Measurements from ENCODE around the gene TSACC.
"Not testable (repeated sequence)": the region's sequence is repeated elsewhere in the genome, so short reads cannot be mapped to it uniquely, and the experiment has no call there.

The TSACC gene

DNA sequence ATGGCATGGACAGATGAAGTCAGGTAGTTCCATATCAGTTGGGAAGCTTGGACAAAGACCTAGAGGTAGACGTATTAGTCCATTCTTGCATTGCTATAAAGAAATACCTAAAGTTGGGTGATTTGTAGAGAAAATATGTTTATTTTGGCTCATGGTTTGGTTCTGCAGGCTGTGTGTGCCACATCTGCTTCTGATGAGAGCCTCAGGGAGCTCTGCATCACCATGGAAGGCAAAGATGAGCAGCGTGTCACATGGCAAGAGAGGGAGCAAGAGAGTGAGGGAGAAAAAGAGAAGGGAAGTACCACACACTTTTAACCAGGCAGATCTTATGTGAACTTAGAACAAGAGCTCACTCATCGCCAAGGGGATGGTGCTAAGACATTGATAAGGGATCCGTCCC is 9.0 kb downstream of the TSACC start:
- Histone ChIP-seq H3K9ac (ENCODE audit: low read length) (no peak overlapping the region), H3K36me3 (ENCODE audit: control insufficient read depth, insufficient read depth, low read length, severe bottlenecking) (no peaks in the 10 kb centered on the region), H3K4me3 (ENCODE audit: low read length) (no peak overlapping the region), H3K27me3 (replicated peaks; ENCODE audit: control insufficient read depth, insufficient read depth, low read length) (no peaks in the 10 kb centered on the region), H3K4me1 (ENCODE audit: control insufficient read depth, insufficient read depth, low read length) (peaks cover 12% of the 10 kb centered on the region), H3K9me3 (ENCODE audit: control insufficient read depth, low read length) (no peaks in the 10 kb centered on the region)
- peak; percentile 88 for DNase-seq (ENCODE audit: low read depth)

DNA sequence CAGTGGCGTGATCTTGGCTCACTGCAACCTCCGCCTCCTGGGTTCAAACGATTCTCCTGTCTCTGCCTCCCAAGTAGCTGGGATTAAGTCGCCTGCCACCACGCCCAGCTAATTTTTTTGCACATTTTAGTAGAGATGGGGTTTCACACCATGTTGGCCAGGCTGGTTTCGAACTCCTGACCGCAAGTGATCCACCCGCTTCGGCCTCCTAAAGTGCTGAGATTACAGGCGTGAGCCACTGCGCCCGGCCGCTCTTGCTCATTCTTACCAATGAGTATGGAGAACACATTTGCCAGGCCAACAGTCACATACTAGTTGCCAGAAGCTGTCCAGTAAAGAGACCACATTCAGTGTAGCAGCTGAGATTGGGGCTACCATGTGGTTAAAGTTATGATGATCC is 14.2 kb downstream of the TSACC start:
- DNase-seq (ENCODE audit: low read depth); H3K4me1 ChIP-seq (ENCODE audit: control insufficient read depth, insufficient read depth, low read length); H3K4me3 ChIP-seq (ENCODE audit: low read length); H3K9ac ChIP-seq (ENCODE audit: low read length); H3K9me3 ChIP-seq (ENCODE audit: control insufficient read depth, low read length); H3K36me3 ChIP-seq (ENCODE audit: control insufficient read depth, insufficient read depth, low read length, severe bottlenecking): not testable (repeated sequence)
- peaks cover 33% of the 10 kb centered on the region for H3K27me3 ChIP-seq (replicated peaks; ENCODE audit: control insufficient read depth, insufficient read depth, low read length)

DNA sequence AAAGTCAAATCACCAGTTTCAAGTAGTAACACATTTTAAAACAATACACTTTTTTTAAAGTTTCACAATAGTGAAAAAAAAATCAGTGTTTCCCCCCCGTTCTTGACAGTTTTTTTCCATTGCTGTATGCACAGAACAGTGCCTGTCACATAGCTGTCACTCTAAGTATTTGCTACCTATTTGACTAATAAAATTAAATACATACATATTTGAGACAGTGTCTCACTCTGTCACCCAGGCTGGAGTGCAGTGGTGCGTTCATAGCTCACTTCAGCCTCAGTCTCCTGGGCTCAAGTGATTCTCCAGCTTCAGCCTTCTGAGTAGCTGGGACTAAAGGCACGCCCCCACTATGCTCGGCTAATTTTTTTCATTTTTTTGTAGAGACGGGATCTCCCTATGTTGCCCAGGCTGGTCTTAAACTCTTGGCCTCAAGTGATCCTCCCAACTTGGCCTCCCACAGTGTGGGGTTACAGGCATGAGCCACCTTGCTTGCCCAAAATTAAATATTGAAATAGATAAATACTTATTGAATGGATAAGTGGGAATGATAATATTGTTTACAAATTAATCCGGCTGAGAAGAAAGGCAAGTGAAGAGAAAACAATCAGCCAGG is 18.0 kb downstream of the TSACC start:
- no peak for DNase-seq (ENCODE audit: low read depth)
- Histone ChIP-seq H3K27me3 (replicated peaks; ENCODE audit: control insufficient read depth, insufficient read depth, low read length) (peaks cover 42% of the 10 kb centered on the region), H3K4me3 (ENCODE audit: low read length) (no peak overlapping the region), H3K36me3 (ENCODE audit: control insufficient read depth, insufficient read depth, low read length, severe bottlenecking) (no peaks in the 10 kb centered on the region), H3K4me1 (ENCODE audit: control insufficient read depth, insufficient read depth, low read length) (no peaks in the 10 kb centered on the region), H3K9ac (ENCODE audit: low read length) (no peak overlapping the region), H3K9me3 (ENCODE audit: control insufficient read depth, low read length) (no peaks in the 10 kb centered on the region)

DNA sequence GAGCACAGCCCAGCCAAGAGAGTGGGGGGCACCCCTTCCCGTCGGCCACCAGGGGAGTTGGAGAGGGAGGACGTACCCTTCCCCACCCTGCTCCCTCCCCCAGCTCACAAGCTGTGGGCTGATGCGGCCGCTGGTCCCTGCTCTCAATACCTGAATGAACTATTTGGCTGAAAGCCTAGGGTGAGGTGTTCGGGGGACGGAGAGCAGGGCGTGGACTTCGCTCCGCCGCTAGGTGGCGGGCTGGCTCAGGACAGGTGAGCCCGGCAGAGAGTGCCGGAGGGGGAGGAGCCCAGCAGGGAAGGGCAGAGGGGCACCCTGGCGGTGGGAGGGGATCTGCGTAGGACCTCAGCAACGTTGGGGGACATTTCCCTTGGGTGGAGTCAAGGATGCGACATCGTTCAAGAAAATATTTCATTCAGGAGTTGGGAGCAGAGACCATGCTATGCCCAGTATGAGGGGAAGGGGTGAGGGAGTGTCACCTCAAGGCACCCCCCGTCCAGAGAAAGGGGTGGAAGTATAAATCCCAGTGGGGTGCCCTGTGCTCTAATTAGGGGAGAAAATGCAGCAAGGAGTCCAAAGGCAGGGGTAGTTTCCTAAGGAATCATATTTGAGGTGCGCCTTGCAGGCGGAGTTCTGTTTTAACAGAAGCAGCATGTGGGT is 18.7 kb downstream of the TSACC start:
- Histone ChIP-seq H3K9ac (ENCODE audit: low read length) (no peak overlapping the region), H3K4me1 (ENCODE audit: control insufficient read depth, insufficient read depth, low read length) (no peaks in the 10 kb centered on the region), H3K36me3 (ENCODE audit: control insufficient read depth, insufficient read depth, low read length, severe bottlenecking) (no peaks in the 10 kb centered on the region), H3K27me3 (replicated peaks; ENCODE audit: control insufficient read depth, insufficient read depth, low read length) (peaks cover 42% of the 10 kb centered on the region), H3K9me3 (ENCODE audit: control insufficient read depth, low read length) (no peaks in the 10 kb centered on the region), H3K4me3 (ENCODE audit: low read length) (no peak overlapping the region)
- peak; percentile 57 for DNase-seq (ENCODE audit: low read depth)

DNA sequence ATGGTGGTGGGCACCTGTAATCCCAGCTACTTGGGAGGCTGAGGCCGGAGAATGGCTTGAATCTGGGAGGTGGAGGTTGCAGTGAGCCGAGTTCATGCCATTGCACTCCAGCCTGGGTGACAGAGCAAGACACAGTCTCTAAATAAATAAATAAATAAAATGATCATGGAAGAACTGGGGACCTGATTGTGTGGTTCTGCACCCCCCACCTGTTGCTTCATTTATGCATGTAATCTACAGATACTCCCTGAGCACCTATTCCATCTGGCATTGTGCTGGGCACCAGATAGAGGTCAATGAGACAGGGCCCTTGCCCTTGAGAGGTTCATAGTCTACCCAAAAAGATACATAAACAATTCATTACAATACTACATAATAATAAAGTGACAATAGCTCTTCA is 19.7 kb downstream of the TSACC start:
- Histone ChIP-seq H3K9ac (ENCODE audit: low read length) (no peak overlapping the region), H3K27me3 (replicated peaks; ENCODE audit: control insufficient read depth, insufficient read depth, low read length) (peaks cover 42% of the 10 kb centered on the region), H3K4me3 (ENCODE audit: low read length) (no peak overlapping the region), H3K4me1 (ENCODE audit: control insufficient read depth, insufficient read depth, low read length) (no peaks in the 10 kb centered on the region), H3K36me3 (ENCODE audit: control insufficient read depth, insufficient read depth, low read length, severe bottlenecking) (no peaks in the 10 kb centered on the region), H3K9me3 (ENCODE audit: control insufficient read depth, low read length) (no peaks in the 10 kb centered on the region)
- no peak for DNase-seq (ENCODE audit: low read depth)

DNA sequence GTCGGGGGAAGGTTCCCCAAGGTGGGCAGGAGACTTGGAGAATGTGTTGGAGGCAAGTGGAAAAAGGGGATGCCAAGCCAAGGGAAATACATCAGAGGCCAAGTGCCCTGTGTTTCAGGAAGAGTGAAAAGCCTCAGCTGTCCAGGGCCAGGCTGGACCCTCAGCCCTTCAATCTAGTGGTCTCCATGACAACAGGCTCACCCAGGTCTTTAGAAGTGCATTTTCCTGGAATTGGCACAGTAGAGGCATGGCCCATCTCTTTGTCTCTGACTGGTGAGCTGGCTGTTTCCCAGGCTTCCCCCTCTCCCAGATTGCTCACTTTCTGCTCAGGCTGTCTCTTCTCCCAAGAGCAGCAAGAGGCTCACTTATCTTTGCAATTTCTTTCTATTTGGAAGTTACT is 20.3 kb downstream of the TSACC start:
- H3K27me3 ChIP-seq (replicated peaks; ENCODE audit: control insufficient read depth, insufficient read depth, low read length), result peaks cover 38% of the 10 kb centered on the region
- H3K4me3 ChIP-seq (ENCODE audit: low read length), result no peak overlapping the region
- DNase-seq (ENCODE audit: low read depth), result no peak
- H3K36me3 ChIP-seq (ENCODE audit: control insufficient read depth, insufficient read depth, low read length, severe bottlenecking), result no peaks in the 10 kb centered on the region
- H3K4me1 ChIP-seq (ENCODE audit: control insufficient read depth, insufficient read depth, low read length), result no peaks in the 10 kb centered on the region
- no peaks in the 10 kb centered on the region for H3K9me3 ChIP-seq (ENCODE audit: control insufficient read depth, low read length)
- no peak overlapping the region for H3K9ac ChIP-seq (ENCODE audit: low read length)

DNA sequence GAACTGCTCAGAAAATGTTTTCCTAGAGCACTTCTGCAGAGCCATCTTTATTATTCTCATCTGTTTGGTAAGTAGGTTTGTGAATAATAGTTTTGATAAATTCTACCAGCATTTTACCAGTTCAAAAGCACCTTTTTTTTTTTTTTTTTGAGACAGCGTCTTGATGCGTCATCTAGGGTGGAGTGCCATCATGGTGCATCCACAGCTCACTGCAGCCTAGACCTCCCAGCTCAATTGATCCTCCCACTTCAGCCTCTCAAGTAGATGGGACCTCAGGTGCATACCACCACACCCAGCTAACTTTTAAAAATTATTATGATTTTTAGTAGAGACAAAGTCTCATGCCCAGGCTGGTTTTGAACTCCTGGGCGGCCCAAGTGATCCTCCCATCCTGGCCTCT is 20.9 kb downstream of the TSACC start:
- DNase-seq (ENCODE audit: low read depth), result no peak
- Histone ChIP-seq H3K9me3 (ENCODE audit: control insufficient read depth, low read length) (peaks cover 2% of the 10 kb centered on the region), H3K27me3 (replicated peaks; ENCODE audit: control insufficient read depth, insufficient read depth, low read length) (peaks cover 39% of the 10 kb centered on the region), H3K36me3 (ENCODE audit: control insufficient read depth, insufficient read depth, low read length, severe bottlenecking) (no peaks in the 10 kb centered on the region), H3K9ac (ENCODE audit: low read length) (no peak overlapping the region), H3K4me3 (ENCODE audit: low read length) (no peak overlapping the region), H3K4me1 (ENCODE audit: control insufficient read depth, insufficient read depth, low read length) (no peaks in the 10 kb centered on the region)

DNA sequence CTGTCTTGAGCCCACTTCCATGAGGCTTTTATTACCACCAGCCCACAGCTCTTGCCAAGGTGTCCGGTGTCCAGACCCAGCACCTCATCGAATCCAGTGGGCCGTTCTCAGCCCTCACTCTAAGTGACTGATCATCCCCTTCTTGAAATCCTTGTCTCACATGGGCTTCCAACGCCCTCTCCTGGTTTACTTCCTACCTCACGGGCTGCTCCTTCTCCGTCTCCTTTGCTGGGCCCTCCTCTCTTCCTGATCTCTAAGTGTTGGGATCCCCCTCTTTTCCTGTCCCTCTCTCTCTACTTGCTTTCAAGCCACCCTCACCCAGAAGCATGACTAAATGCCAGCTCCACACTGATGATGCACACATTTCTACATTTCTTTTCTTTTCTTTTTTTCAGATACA is 21.6 kb downstream of the TSACC start:
- no peak overlapping the region for H3K4me3 ChIP-seq (ENCODE audit: low read length)
- H3K9ac ChIP-seq (ENCODE audit: low read length), result no peak overlapping the region
- peaks cover 5% of the 10 kb centered on the region for H3K9me3 ChIP-seq (ENCODE audit: control insufficient read depth, low read length)
- H3K4me1 ChIP-seq (ENCODE audit: control insufficient read depth, insufficient read depth, low read length), result no peaks in the 10 kb centered on the region
- peak; percentile 53 for DNase-seq (ENCODE audit: low read depth)
- H3K27me3 ChIP-seq (replicated peaks; ENCODE audit: control insufficient read depth, insufficient read depth, low read length), result peaks cover 38% of the 10 kb centered on the region
- H3K36me3 ChIP-seq (ENCODE audit: control insufficient read depth, insufficient read depth, low read length, severe bottlenecking), result no peaks in the 10 kb centered on the region

DNA sequence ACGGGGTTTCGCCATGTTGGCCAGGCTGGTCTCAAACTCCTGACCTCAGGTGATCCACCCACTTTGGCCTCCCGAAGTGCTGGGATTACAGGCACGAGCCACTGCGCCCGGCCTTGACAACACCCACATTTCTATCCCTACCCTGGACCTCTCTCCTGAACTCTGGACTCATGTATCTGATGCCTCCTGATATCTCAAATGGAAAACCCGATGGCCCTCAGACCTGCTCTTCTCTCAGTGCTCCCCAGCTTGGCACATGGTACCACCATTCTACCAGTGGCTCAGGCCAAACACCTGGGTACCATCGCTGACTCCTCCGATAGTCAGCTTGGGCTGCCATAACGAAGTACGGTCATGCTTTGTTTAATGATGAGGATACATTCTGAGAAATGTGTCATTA is 22.2 kb downstream of the TSACC start:
- Histone ChIP-seq H3K9me3 (ENCODE audit: control insufficient read depth, low read length) (peaks cover 5% of the 10 kb centered on the region), H3K4me1 (ENCODE audit: control insufficient read depth, insufficient read depth, low read length) (no peaks in the 10 kb centered on the region), H3K4me3 (ENCODE audit: low read length) (no peak overlapping the region), H3K36me3 (ENCODE audit: control insufficient read depth, insufficient read depth, low read length, severe bottlenecking) (no peaks in the 10 kb centered on the region), H3K27me3 (replicated peaks; ENCODE audit: control insufficient read depth, insufficient read depth, low read length) (peaks cover 41% of the 10 kb centered on the region), H3K9ac (ENCODE audit: low read length) (no peak overlapping the region)
- no peak for DNase-seq (ENCODE audit: low read depth)

DNA sequence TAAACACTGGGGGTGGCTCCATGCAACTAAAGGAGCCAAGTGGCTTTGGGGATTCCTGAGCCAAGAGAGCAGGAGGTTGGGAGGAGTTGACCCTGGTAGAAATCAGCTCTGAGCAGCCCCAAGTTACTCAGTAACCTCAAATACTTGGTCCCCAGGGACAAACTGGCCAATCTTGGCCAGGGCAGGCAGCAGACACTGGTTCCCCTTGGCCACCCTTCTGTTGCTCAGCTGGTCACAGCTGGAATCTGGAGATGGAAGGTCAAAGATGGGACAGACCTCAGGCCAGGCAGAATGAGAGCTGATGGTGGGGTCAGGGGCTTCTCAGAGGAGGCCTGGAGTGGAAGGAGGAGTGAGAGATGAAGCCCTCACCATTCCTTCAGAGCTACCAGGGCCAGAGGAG is 27.4 kb downstream of the TSACC start:
- Histone ChIP-seq H3K9me3 (ENCODE audit: control insufficient read depth, low read length) (peaks cover 5% of the 10 kb centered on the region), H3K27me3 (replicated peaks; ENCODE audit: control insufficient read depth, insufficient read depth, low read length) (peaks cover 44% of the 10 kb centered on the region)
- DNase-seq (ENCODE audit: low read depth), result no peak

DNA sequence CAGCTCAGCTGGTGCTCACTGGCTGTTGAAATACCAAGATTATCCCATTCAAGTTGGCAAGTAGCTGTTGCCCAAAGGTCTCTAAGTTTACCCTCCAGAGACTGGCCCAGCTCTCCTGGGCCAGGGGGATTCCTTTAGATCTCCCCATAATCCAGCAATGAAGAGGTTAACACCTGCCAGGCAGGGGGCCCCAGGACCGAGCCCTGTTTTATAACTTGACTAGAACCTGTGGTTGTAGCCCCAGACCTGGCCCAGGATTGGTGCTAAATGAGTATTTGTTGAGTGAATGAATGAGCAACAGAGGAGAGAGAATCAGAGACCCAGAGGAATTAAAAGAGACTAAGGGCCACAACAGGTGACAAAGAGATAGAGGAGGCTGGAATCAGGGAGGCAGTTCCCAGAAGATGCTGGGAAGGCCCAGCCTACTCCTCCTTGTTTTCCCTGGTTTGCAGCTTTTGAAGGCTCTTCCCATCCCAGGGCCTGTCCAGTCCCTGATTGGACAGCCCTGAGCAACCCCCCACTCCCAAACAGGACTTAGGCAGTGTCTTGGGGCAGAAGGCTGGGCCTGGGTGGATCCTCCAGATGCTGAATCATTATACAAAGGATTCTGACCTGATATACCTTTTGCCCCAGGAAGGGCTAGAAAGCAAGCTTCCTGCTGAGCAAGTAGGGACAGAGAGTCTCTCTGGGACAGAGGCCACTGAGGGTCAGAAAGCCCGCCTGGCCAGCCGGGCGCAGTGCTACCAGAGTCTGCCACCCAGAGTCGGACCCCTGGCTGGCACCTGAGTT is 28.2 kb downstream of the TSACC start:
- no peak for DNase-seq (ENCODE audit: low read depth)
- Histone ChIP-seq H3K4me3 (ENCODE audit: low read length) (no peak overlapping the region), H3K9ac (ENCODE audit: low read length) (no peak overlapping the region), H3K4me1 (ENCODE audit: control insufficient read depth, insufficient read depth, low read length) (peaks cover 4% of the 10 kb centered on the region), H3K36me3 (ENCODE audit: control insufficient read depth, insufficient read depth, low read length, severe bottlenecking) (no peaks in the 10 kb centered on the region), H3K27me3 (replicated peaks; ENCODE audit: control insufficient read depth, insufficient read depth, low read length) (peaks cover 44% of the 10 kb centered on the region), H3K9me3 (ENCODE audit: control insufficient read depth, low read length) (peaks cover 5% of the 10 kb centered on the region)

More for the DNA sequence above, 27.4 kb downstream of the TSACC start:
- no peak overlapping the region for H3K9ac ChIP-seq (ENCODE audit: low read length)
- H3K4me1 ChIP-seq (ENCODE audit: control insufficient read depth, insufficient read depth, low read length), result no peaks in the 10 kb centered on the region
- no peaks in the 10 kb centered on the region for H3K36me3 ChIP-seq (ENCODE audit: control insufficient read depth, insufficient read depth, low read length, severe bottlenecking)
- H3K4me3 ChIP-seq (ENCODE audit: low read length), result no peak overlapping the region

All from adipocyte (in vitro differentiated cells).